Measurements from ENCODE around the gene UBL4B.

DNA sequence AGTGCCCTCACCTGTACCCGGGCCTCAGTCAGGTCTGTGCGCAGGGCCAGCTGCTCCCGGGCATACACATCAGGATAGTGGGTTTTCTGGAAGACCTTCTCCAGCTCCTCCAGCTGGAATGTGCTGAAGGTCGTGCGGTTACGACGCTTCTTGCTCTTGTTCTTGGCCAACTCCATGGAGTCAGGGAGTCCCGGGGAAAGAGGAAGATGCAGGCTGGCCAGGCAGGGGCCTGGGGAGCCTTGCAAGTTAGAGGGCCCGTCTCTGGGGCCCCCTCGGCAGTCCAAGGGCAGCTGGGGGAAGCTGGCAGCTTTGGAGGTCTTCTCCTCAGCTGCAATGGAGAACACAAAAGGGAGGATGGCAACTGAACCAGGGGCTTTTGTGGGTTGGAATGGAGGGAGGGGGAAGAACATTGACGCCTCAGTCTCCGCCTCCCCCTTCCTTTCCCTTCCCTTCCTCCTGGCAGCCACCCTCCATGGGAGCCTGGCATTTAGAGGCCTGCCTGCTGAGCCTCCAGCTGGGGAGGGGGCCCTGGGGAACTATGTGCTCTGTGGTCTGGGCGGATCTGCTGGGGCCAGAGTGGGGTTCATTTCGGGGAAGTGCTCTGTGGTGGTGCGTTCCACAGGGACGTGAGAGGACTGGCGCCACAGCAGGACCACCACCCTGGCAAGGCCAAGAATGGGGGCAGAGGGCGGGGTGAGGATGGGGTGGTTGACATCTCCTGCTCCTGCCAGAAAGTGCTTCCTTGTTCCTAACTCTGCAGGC lies 47.5 kb upstream of the UBL4B start:
- TF ChIP-seq, protein P1, sequence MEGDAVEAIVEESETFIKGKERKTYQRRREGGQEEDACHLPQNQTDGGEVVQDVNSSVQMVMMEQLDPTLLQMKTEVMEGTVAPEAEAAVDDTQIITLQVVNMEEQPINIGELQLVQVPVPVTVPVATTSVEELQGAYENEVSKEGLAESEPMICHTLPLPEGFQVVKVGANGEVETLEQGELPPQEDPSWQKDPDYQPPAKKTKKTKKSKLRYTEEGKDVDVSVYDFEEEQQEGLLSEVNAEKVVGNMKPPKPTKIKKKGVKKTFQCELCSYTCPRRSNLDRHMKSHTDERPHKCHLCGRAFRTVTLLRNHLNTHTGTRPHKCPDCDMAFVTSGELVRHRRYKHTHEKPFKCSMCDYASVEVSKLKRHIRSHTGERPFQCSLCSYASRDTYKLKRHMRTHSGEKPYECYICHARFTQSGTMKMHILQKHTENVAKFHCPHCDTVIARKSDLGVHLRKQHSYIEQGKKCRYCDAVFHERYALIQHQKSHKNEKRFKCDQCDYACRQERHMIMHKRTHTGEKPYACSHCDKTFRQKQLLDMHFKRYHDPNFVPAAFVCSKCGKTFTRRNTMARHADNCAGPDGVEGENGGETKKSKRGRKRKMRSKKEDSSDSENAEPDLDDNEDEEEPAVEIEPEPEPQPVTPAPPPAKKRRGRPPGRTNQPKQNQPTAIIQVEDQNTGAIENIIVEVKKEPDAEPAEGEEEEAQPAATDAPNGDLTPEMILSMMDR (IDR thresholded peaks at IDR 0.05), result no peak
- TF ChIP-seq POLR2A (IDR thresholded peaks at IDR 0.05), result no peak
